EH (cell line): ENCODE measurements around the gene RNASEH2C.
"Not testable (repeated sequence)": the region's sequence is repeated elsewhere in the genome, so short reads cannot be mapped to it uniquely, and the experiment has no call there.

Experiments
- DNase-seq: peaks from one replicate; pipeline ENCODE4 v3.0.0-alpha.2; 2015; ENCODE audit warnings: low read depth

RNASEH2C gene

GRCh38 chr11:65683480-65683879 lies 37.1 kb downstream of the RNASEH2C start:
- not testable (repeated sequence) for DNase-seq

- DNase-seq, result no peak
These were observed 40.3 kb downstream of the RNASEH2C start for GRCh38 chr11:65680192-65680743.

- no peak for DNase-seq
These were observed 47.6 kb downstream of the RNASEH2C start for GRCh38 chr11:65672982-65673381.

GRCh38 chr11:65672180-65672860 lies 48.3 kb downstream of the RNASEH2C start:
- no peak for DNase-seq
